Body of pancreas (tissue), 4 donors: ENCODE results near the gene CELF5. TPM values are rescaled to one million over a fixed set of nuclear protein-coding genes. Genes with fewer than 3 reads are reported as not detected.
"Not testable (repeated sequence)": the region's sequence is repeated elsewhere in the genome, so short reads cannot be mapped to it uniquely, and the experiment has no call there.

Experiments used
- ATAC-seq: fragments of 150-250 bp; one replicate; pipeline ENCODE4 v1.9.1; 2016
- DNase-seq, 4 donors: peaks; one replicate each; pipeline ENCODE4 v3.0.0-alpha.2; 2019
- H3K27ac ChIP-seq, 4 donors: fragments of 200-600 bp; sonication (generic); 1 replicate in 3 of 4; 2 replicates in 1 of 4; pipeline versions ENCODE4 v1.5.1 to v1.6.1; 2016 to 2019; ENCODE audit warnings: mild to moderate bottlenecking in 1 of 4, mixed read lengths in 1 of 4, moderate library complexity in 1 of 4
- H3K27me3 ChIP-seq, 2 donors: fragments of 200-600 bp; sonication (generic); one replicate each; pipeline ENCODE4 v1.6.0; 2016; ENCODE audit warnings: mild to moderate bottlenecking in 1 of 2
- H3K36me3 ChIP-seq, 2 donors: fragments of 200-600 bp; sonication (generic); replicated peaks in 1 of 2; 2 replicates each; pipeline ENCODE4 v1.5.1; 2016; ENCODE audit warnings: low read depth in 2 of 2; ENCODE audit not compliant: insufficient read depth in 1 of 2
- H3K4me1 ChIP-seq: fragments of 200-600 bp; sonication (generic); one replicate; pipeline ENCODE4 v1.6.0; 2016
- H3K4me3 ChIP-seq, 2 donors: fragments of 200-600 bp; sonication (generic); 1 replicate in 1 of 2; 2 replicates in 1 of 2; pipeline ENCODE4 v1.5.1; 2016 to 2019
- H3K9me3 ChIP-seq, 3 donors: fragments of 200-600 bp; sonication (generic); 1 replicate in 2 of 3; 2 replicates in 1 of 3; pipeline ENCODE4 v1.5.1; 2016
- POLR2A ChIP-seq, 3 donors: fragments of 450-650 bp; IDR thresholded peaks; one replicate each; pipeline ENCODE4 v1.6.1; 2016; ENCODE audit warnings: antibody characterized with exemption in 3 of 3, mild to moderate bottlenecking in 2 of 3
- WGBS, 2 donors: methylation state at CpG; one replicate each; pipeline ENCODE4 v1.1.5; 2017; 5-methylcytosine and 5-hydroxymethylcytosine counted together
- intact Hi-C: fragments of 100-400 bp; cut with DNase I; formaldehyde crosslinking; loops from one replicate; pipeline ENCODE4 v1.15.1; 2023
- total RNA-seq, 2 donors: library from RNA; depleted of rRNA; stranded (reverse); fragments of >200 nt; gene quantifications; one replicate each; pipeline ENCODE4 v1.1.0, GENCODE V29; 2016
- TF ChIP-seq, protein P1 (sequence below), 7 experiments: fragments of 450-650 bp in 4 of 7; fragments of 200-600 bp in 3 of 7; sonication (generic) in 3 of 7; IDR thresholded peaks; one replicate each; pipeline ENCODE4 v1.5.1; 2016 to 2019; ENCODE audit warnings: antibody characterized with exemption in 7 of 7

The CELF5 gene
- total RNA-seq, 2 donors from 2014 or later, result 0.33 TPM; not detected in 1

DNA sequence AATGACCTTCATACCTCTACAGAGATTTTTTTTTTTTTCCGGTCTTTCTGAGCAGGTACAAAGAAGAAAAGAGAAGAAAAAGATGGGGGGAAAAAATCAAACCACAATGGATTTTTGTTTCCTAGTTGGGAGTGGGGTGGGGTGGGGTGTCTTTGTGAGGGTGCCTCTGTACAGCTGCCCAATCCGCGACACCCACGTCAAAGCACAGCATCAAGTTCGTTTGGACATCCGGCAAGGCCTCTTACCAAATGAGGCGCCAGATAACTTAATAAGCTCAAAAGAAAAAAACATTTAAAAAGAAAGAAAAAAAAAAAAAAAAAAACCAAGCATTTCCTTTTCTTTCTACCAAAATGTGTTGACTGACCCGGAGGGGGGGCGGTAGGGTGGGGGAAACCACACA, 71.6 kb downstream of the CELF5 start:
- no peaks in the 10 kb centered on the region for H3K36me3 ChIP-seq
- 58 to 62% methylated on average over 8 to 9 of the region's 9 CpGs for WGBS, 2 donors
- no peaks in the 10 kb centered on the region for H3K4me1 ChIP-seq
- ATAC-seq (no peak), DNase-seq (no peak)
- no peaks in the 10 kb centered on the region for H3K9me3 ChIP-seq
- H3K27me3 ChIP-seq, result no peaks in the 10 kb centered on the region
- no peak overlapping the region for H3K4me3 ChIP-seq
- no peak for TF ChIP-seq POLR2A (IDR thresholded peaks at IDR 0.05)
- TF ChIP-seq, protein P1, sequence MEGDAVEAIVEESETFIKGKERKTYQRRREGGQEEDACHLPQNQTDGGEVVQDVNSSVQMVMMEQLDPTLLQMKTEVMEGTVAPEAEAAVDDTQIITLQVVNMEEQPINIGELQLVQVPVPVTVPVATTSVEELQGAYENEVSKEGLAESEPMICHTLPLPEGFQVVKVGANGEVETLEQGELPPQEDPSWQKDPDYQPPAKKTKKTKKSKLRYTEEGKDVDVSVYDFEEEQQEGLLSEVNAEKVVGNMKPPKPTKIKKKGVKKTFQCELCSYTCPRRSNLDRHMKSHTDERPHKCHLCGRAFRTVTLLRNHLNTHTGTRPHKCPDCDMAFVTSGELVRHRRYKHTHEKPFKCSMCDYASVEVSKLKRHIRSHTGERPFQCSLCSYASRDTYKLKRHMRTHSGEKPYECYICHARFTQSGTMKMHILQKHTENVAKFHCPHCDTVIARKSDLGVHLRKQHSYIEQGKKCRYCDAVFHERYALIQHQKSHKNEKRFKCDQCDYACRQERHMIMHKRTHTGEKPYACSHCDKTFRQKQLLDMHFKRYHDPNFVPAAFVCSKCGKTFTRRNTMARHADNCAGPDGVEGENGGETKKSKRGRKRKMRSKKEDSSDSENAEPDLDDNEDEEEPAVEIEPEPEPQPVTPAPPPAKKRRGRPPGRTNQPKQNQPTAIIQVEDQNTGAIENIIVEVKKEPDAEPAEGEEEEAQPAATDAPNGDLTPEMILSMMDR (IDR thresholded peaks at IDR 0.05), result no peak
- intact Hi-C loops, result loop anchor here (10.0 kb wide), 1 partner anchor 319 kb away; no protein-coding TSS in a partner anchor
- H3K27ac ChIP-seq, result no peak overlapping the region

DNA sequence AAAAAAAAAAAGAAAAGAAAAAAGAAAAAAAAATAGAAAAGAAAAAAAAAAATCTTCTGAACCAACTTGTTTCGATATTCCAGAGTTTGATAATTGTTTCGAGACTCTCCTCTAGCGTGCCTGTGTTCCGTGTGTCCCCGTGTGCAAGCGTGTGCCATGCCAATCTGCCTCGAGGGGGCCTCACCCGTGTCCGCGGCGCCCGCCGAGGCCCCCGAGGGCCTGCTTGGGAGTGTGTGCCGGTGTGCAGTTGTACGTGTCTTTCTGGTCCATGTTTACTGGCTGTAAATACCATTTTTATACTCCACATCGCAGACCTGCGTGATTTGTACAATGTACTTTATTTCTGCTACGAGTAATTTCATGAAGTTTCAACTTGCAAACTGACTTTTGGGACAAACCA, 72.0 kb downstream of the CELF5 start:
- Histone ChIP-seq H3K27me3 (no peaks in the 10 kb centered on the region), H3K9me3 (no peaks in the 10 kb centered on the region), H3K4me1 (no peaks in the 10 kb centered on the region), H3K4me3 (no peak overlapping the region), H3K36me3 (no peaks in the 10 kb centered on the region), H3K27ac (no peak overlapping the region)
- TF ChIP-seq, protein P1 (IDR thresholded peaks at IDR 0.05), result no peak
- no peak for TF ChIP-seq POLR2A (IDR thresholded peaks at IDR 0.05)
- DNase-seq (no peak), ATAC-seq (no peak)
- WGBS, 2 donors, result 83 to 84% methylated on average over 19 of the region's 19 CpGs
- intact Hi-C loops, result loop anchor here (10.0 kb wide), 1 partner anchor 318 kb away; no protein-coding TSS in a partner anchor

- no peaks in the 10 kb centered on the region for H3K27me3 ChIP-seq
- intact Hi-C loops, result loop anchor here (10.0 kb wide), 1 partner anchor 316 kb away; no protein-coding TSS in a partner anchor
Measured at GRCh38 chr19:3298853-3299449, 74.5 kb downstream of the CELF5 start.

DNA sequence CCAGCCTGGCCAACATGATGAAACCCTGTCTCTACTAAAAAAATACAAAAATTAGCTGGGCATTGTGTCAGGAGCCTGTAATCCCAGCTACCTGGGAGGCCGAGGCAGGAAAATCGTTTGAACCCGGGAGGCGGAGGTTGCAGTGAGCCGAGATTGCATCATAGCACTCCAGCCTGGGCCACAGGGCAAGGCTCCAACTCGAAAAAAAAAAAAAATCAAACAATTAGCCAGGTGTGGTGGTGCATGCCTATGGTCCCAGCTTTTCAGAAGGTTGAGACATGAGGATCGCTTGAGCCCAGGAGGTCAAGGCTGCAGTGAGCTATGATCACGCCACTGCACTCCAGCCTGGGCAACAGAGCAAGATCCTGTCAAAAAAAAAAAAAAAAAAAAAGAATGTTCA, 76.1 kb downstream of the CELF5 start:
- H3K4me1 ChIP-seq, H3K27me3 ChIP-seq, H3K4me3 ChIP-seq, intact Hi-C loops, H3K36me3 ChIP-seq, H3K9me3 ChIP-seq: not testable (repeated sequence)
- ATAC-seq, result peak; percentile 78
- DNase-seq, result peak; percentile 33 to 58 (median 50)
- 13 to 23% methylated on average over 8 of the region's 8 CpGs for WGBS, 2 donors
- peak overlapping the region in 3 of 4 donors; percentile 37 to 63 (median 54) for H3K27ac ChIP-seq

More at GRCh38 chr19:3298853-3299449, 74.5 kb downstream of the CELF5 start:
- H3K9me3 ChIP-seq, result no peaks in the 10 kb centered on the region
- no peak overlapping the region for H3K4me3 ChIP-seq
- H3K36me3 ChIP-seq, result no peaks in the 10 kb centered on the region
- H3K4me1 ChIP-seq, result no peaks in the 10 kb centered on the region
- WGBS, 2 donors, result 73 to 82% methylated on average over 6 of the region's 6 CpGs
- no peak for TF ChIP-seq POLR2A (IDR thresholded peaks at IDR 0.05)
- TF ChIP-seq, protein P1 (IDR thresholded peaks at IDR 0.05), result no peak
- DNase-seq, result no peak
- H3K27ac ChIP-seq, result no peak overlapping the region
- no peak for ATAC-seq

DNA sequence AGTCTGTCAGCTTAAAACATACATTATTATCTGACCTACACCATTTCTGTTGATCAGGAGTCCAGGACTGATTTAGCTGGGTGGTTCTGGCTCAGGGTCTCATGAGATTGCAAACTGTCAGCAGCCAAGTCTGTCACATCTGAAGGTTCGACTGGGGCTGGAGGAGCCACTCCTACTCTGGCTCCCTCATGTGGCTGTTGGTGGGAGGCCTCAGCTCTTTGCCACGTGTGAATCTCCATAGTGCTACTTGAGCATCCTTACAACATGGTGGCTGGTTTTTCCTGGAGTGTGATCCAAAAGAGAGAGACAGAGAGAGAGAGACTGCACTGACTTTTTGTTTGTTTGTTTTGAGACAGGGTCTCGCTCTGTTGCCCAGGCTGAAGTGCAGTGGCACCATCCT, 78.3 kb downstream of the CELF5 start:
- ATAC-seq (no peak), DNase-seq (no peak)
- TF ChIP-seq, protein P1 (IDR thresholded peaks at IDR 0.05), result no peak
- no peak for TF ChIP-seq POLR2A (IDR thresholded peaks at IDR 0.05)
- no peaks in the 10 kb centered on the region for H3K9me3 ChIP-seq
- peaks cover 10% of the 10 kb centered on the region for H3K4me1 ChIP-seq
- 61 to 63% methylated on average over 2 to 3 of the region's 3 CpGs for WGBS, 2 donors
- no peaks in the 10 kb centered on the region for H3K36me3 ChIP-seq
- no peaks in the 10 kb centered on the region for H3K27me3 ChIP-seq
- no peak overlapping the region for H3K4me3 ChIP-seq
- intact Hi-C loops, result no loop called here
- H3K27ac ChIP-seq, result no peak overlapping the region
